GM18861 (cell line): ENCODE data around the gene KIF26A.

Source experiments
- ATAC-seq: cut with Tn5 transposase; IDR thresholded peaks from one replicate; pipeline ENCODE4 v1.9.1; 2021; ENCODE audit not compliant: unreplicated experiment

The KIF26A gene

GRCh38 chr14:104175811-104176210 is 37.4 kb downstream of the KIF26A start:
- ATAC-seq, result no peak

- no peak for ATAC-seq
Measured at GRCh38 chr14:104176611-104177010, 38.2 kb downstream of the KIF26A start.

- ATAC-seq, result no peak
Measured at GRCh38 chr14:104177411-104177810, 39.0 kb downstream of the KIF26A start.

- ATAC-seq, result no peak
Measured at GRCh38 chr14:104178279-104178678, 39.9 kb downstream of the KIF26A start.

GRCh38 chr14:104179126-104179525 is 40.7 kb downstream of the KIF26A start:
- ATAC-seq, result no peak

GRCh38 chr14:104179564-104180129 is 41.3 kb downstream of the KIF26A start:
- ATAC-seq, result no peak

GRCh38 chr14:104180561-104181165 is 42.3 kb downstream of the KIF26A start:
- ATAC-seq, result no peak

- no peak for ATAC-seq
Measured at GRCh38 chr14:104181761-104182530, 43.6 kb downstream of the KIF26A start.

GRCh38 chr14:104182857-104183425 is 44.6 kb downstream of the KIF26A start:
- ATAC-seq, result no peak

GRCh38 chr14:104183796-104184195 is 45.4 kb downstream of the KIF26A start:
- no peak for ATAC-seq

- ATAC-seq, result no peak
Measured at GRCh38 chr14:104184506-104184905, 46.1 kb downstream of the KIF26A start.

- no peak for ATAC-seq
Measured at GRCh38 chr14:104184911-104185499, 46.6 kb downstream of the KIF26A start.

- no peak for ATAC-seq
Measured at GRCh38 chr14:104185916-104186495, 47.6 kb downstream of the KIF26A start.

GRCh38 chr14:104186575-104186974 is 48.2 kb downstream of the KIF26A start:
- no peak for ATAC-seq

- ATAC-seq, result no peak
Measured at GRCh38 chr14:104187121-104187889, 48.9 kb downstream of the KIF26A start.

- ATAC-seq, result no peak
Measured at GRCh38 chr14:104187931-104188726, 49.7 kb downstream of the KIF26A start.

GRCh38 chr14:104188727-104189400 is 50.5 kb downstream of the KIF26A start:
- ATAC-seq, result no peak

- ATAC-seq, result no peak
Measured at GRCh38 chr14:104189629-104190335, 51.4 kb downstream of the KIF26A start.
